ENCODE results near the gene CARMIL3.

Gene CARMIL3

DNA sequence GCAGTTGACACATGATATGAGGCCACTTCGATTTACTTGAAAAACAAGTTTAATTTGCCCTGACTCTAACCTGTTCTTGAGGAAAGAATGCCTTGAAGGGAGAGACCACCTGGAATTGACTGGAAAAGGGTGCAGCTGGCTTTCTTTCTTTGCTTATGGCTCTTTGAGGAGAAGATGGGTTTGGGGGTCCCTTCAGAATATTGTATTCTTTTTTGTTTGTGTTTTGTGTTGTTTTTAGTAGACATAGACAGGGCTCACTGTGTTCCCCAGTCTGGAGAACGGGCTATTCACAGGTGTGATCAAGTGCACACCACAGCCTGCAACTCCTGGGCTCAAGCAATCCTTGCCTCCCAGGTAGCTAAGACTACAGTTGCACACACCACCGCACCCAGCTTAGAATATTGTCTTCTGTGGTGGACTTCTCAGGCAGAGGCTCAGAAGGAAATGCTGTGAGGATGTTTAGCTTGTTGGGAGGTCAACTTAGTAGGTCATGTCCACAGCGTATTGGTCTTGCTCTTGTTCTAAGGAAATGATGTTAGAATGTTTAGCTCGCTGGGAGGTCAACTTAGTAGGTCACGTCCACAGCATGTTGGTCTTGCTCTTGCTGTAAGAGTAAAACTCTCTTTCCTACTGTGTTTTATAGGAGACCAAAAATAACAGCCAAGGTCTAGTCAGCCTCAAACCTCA, 64.5 kb downstream of the CARMIL3 start:
- no peak for DNase-seq

DNA sequence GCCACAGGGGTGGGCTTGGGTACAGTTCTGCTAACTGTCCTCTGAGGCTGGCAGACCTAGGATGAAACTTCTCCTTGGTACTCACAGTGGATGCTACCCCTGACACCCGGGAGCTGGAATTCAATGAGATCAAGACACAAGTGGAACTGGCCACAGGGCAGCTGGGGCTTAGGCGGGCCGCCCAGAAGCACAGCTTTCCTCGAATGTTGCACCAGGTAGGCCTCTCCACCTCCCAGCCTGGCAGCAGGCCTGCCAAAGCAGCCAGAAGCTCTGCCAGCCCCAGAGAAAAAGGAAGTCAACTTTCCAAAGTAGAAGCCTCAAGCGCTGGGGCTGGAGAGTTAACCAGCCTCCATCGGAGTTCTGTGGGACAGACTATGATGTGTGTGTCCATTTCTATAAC, 65.4 kb downstream of the CARMIL3 start:
- DNase-seq: no peak
